Endothelial cell (in vitro differentiated cells): ENCODE results near the gene MED17. TPM values are rescaled to one million over a fixed set of nuclear protein-coding genes. Genes with fewer than 3 reads are reported as not detected.

Source experiments
- DNase-seq: peaks from one replicate; pipeline ENCODE4 v3.0.0; 2021; ENCODE audit warnings: low spot score
- H3K27ac Mint-ChIP-seq: one replicate; pipeline ENCODE4 v1.8.0; 2021; ENCODE audit warnings: mixed read lengths, inconsistent platforms; ENCODE audit not compliant: unreplicated experiment
- H3K27me3 Mint-ChIP-seq: one replicate; pipeline ENCODE4 v1.8.0; 2021; ENCODE audit warnings: mild to moderate bottlenecking, moderate library complexity, mixed read lengths, inconsistent platforms; ENCODE audit not compliant: unreplicated experiment
- H3K36me3 Mint-ChIP-seq: one replicate; pipeline ENCODE4 v1.8.0; 2021; ENCODE audit warnings: mild to moderate bottlenecking, low read depth, mixed read lengths, inconsistent platforms; ENCODE audit not compliant: unreplicated experiment
- H3K4me1 Mint-ChIP-seq: one replicate; pipeline ENCODE4 v1.8.0; 2021; ENCODE audit warnings: mild to moderate bottlenecking, mixed read lengths, inconsistent platforms; ENCODE audit not compliant: unreplicated experiment
- H3K4me3 Mint-ChIP-seq: one replicate; pipeline ENCODE4 v1.8.0; 2021; ENCODE audit warnings: mild to moderate bottlenecking, mixed read lengths, inconsistent platforms; ENCODE audit not compliant: unreplicated experiment
- H3K9me3 Mint-ChIP-seq: one replicate; pipeline ENCODE4 v1.8.0; 2021; ENCODE audit warnings: mixed read lengths, inconsistent platforms; ENCODE audit not compliant: unreplicated experiment
- total RNA-seq: library from RNA; stranded (reverse); fragmentation: NEBNext Ultra II Directional; extraction: Animal tissue kit (Norgen Biotek cat#: 25700); gene quantifications from one replicate; pipeline ENCODE4 v1.2.1, GENCODE V29; 2021; ENCODE audit not compliant: unreplicated experiment
- TF ChIP-seq, protein P1 (sequence below): fragments of 200-600 bp; sonication (generic); IDR thresholded peaks from one replicate; pipeline ENCODE4 v1.5.0; 2021; ENCODE audit warnings: antibody characterized with exemption; ENCODE audit not compliant: unreplicated experiment

The MED17 gene
- total RNA-seq, 1 donor from 2014 or later: 38.7 TPM

GRCh38 chr11:93819966-93820695 lies 36.0 kb downstream of the MED17 start:
- Mint-ChIP-seq H3K27ac (no peak overlapping the region), H3K27me3 (peaks cover 4% of the 10 kb centered on the region), H3K4me3 (no peak overlapping the region), H3K4me1 (peaks cover 13% of the 10 kb centered on the region), H3K36me3 (no peaks in the 10 kb centered on the region), H3K9me3 (no peaks in the 10 kb centered on the region)
- DNase-seq: no peak
- TF ChIP-seq, protein P1, sequence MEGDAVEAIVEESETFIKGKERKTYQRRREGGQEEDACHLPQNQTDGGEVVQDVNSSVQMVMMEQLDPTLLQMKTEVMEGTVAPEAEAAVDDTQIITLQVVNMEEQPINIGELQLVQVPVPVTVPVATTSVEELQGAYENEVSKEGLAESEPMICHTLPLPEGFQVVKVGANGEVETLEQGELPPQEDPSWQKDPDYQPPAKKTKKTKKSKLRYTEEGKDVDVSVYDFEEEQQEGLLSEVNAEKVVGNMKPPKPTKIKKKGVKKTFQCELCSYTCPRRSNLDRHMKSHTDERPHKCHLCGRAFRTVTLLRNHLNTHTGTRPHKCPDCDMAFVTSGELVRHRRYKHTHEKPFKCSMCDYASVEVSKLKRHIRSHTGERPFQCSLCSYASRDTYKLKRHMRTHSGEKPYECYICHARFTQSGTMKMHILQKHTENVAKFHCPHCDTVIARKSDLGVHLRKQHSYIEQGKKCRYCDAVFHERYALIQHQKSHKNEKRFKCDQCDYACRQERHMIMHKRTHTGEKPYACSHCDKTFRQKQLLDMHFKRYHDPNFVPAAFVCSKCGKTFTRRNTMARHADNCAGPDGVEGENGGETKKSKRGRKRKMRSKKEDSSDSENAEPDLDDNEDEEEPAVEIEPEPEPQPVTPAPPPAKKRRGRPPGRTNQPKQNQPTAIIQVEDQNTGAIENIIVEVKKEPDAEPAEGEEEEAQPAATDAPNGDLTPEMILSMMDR: no peak

DNA sequence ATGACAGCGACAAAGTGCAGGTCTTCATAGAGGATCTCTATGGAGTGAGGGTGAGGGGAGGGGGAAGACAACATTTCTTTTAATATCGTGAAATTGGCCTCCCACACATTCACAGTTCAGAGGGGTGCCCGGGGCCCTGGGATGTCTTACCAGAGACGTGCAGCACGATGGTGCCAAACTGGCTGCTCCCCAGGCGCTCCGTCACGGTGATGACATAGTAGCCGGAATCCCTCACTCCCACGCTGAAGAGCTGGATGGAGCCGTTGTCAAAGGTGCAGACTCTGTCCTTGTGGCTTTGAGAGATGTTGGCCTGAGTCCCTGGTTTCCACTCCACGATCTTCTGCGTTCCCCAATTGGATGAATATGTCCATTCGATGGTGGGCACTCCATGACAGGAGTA lies 36.8 kb downstream of the MED17 start:
- Mint-ChIP-seq H3K9me3 (no peaks in the 10 kb centered on the region), H3K4me3 (no peak overlapping the region), H3K27ac (no peak overlapping the region), H3K4me1 (peaks cover 10% of the 10 kb centered on the region), H3K27me3 (peaks cover 2% of the 10 kb centered on the region), H3K36me3 (no peaks in the 10 kb centered on the region)
- DNase-seq: no peak
- TF ChIP-seq, protein P1: no peak

DNA sequence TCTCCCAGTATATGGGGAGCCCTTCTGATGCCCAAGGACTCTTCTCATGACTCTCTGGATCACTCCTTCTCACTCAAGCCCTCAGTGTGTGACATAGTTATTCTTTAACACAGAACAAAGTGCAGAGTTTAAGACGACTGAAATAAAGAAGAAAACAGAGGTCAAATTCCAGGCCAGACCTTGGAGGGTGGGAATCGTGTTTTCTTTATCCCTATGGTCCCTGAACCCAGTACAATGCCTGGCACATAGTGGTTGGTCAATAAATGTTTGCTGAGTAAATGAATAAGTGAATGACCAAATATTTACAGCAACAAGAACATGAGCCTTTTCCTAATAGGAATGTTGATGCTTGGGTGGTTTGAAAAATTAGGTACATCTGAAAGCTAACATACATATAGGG lies 37.5 kb downstream of the MED17 start:
- peaks cover 7% of the 10 kb centered on the region for H3K4me1 Mint-ChIP-seq
- H3K27ac Mint-ChIP-seq: no peak overlapping the region
- peaks cover 2% of the 10 kb centered on the region for H3K27me3 Mint-ChIP-seq
- TF ChIP-seq, protein P1: no peak
- no peak for DNase-seq
- no peaks in the 10 kb centered on the region for H3K9me3 Mint-ChIP-seq
- no peaks in the 10 kb centered on the region for H3K36me3 Mint-ChIP-seq
- no peak overlapping the region for H3K4me3 Mint-ChIP-seq

DNA sequence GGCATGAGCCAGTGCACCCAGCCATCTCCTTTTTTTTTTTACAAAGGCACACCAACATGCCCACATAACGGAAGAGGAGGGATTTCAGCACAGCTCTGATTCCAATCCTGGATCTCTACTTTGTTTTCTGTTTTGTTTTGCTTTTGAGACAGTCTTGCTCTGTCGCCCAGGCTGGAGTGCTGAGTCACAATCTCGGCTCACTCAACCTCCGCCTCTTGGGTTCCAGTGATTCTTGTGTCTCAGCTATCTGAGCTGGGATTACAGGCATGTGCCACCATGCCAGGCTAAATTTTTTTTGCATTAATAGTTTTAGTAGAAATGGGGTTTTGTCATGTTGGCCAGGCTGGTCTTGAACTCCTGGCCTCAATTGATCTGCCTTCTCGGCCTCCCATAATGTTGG lies 38.3 kb downstream of the MED17 start:
- DNase-seq: no peak
- Mint-ChIP-seq H3K9me3 (no peaks in the 10 kb centered on the region), H3K27ac (no peak overlapping the region), H3K27me3 (peaks cover 2% of the 10 kb centered on the region), H3K4me3 (no peak overlapping the region), H3K36me3 (no peaks in the 10 kb centered on the region), H3K4me1 (peaks cover 7% of the 10 kb centered on the region)
- TF ChIP-seq, protein P1: no peak

GRCh38 chr11:93823210-93823609 lies 39.1 kb downstream of the MED17 start:
- TF ChIP-seq, protein P1: no peak
- Mint-ChIP-seq H3K4me3 (no peak overlapping the region), H3K9me3 (no peaks in the 10 kb centered on the region), H3K27me3 (peaks cover 2% of the 10 kb centered on the region), H3K36me3 (no peaks in the 10 kb centered on the region), H3K27ac (no peak overlapping the region), H3K4me1 (peaks cover 7% of the 10 kb centered on the region)
- DNase-seq: no peak
